ENCODE measurements around the gene AKT3.

AKT3 gene

DNA sequence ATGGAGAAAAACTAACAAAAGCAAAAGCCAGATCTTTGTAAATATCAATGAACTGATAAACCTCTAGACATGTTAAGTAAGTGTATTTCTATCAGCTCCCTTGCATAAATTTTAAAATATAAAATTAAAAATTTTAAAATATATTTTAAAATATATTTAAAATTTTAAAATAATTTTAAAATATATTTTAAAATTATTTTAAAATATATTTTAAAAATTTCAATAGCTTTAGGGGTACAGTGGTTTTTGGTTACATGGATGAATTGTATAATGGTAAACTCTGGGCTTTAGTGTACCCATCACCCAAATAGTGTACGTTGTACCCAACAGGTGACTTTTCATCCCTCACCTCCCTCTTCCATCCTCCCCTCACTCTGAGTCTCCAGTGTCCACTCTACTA, 315.0 kb downstream of the AKT3 start:
- no peak for DNase-seq (ENCODE audit: extremely low spot score, insufficient read length, low read depth)
- FAIRE-seq: no peak

DNA sequence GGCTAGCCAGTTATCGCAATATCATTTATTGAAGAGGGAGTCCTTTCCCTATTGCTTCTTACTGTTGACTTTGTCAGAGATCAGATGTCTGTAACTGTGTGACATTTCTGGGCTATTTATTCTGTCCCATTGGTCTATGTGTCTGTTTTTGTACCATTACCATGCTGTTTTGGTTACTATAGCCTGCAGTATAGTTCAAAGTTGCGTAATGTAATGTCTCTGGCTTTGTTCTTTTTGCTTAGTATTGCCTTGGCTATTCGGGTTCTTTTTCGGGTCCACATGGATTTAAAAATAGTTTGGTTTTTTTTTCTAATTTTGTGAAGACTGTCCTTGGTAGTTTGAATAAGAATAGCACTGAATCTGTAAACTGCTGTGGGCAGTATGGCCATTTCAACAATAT, 320.5 kb downstream of the AKT3 start:
- DNase-seq (ENCODE audit: extremely low spot score, insufficient read length, low read depth) (no peak), FAIRE-seq (no peak)

DNA sequence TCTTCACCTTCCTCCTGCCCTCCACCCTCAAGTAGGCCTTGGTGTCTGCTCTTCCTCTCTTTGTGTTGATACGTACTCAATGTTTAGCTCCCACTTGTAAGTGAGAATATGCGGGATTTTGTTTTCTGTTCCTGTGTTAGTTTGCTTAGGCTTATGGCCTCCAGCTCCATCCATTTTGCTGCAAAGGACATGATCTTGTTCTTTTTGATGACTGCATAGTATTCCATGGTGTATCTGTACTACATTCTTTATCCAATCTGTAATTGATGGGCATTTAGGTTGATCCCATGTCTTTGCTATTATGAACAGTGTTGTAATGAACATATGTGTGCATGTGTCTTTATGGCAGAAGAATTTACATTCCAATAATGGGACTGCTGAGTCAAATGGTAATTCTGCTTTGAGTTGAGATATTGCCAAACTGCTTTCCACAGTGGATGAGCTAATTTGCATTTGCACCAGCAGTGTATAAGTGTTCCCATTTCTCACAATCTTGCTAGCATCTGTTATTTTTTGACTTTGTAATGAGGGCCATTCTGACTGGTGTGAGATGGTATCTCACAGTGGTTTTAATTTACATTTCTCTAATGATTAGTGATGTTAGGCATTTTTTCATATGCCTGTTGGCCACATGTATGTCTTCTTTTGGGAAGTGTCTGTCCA, 321.5 kb downstream of the AKT3 start:
- no peak for FAIRE-seq

DNA sequence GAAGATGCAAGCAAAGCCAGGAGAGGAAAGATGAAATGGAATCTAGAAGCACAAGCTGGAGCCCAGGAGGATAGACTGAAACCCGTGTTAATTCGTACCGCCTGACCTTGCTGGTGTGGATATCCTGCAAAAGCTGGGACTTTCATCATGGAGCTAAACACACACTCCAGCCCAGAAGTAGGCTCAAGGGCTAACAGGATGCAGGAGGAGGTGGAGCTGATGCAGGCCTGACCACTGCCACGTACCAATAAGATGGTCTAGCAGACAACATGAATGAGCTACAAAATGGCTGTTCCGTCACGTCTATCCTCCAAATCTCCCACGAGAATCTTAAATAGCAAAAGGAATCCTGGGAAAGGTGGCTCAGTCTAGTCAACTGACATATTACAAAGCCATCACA, 323.9 kb downstream of the AKT3 start:
- no peak for FAIRE-seq
- DNase-seq (ENCODE audit: extremely low spot score, insufficient read length, low read depth): no peak

More for the DNA sequence above, 321.5 kb downstream of the AKT3 start:
- DNase-seq (ENCODE audit: extremely low spot score, insufficient read length, low read depth): no peak

DNA sequence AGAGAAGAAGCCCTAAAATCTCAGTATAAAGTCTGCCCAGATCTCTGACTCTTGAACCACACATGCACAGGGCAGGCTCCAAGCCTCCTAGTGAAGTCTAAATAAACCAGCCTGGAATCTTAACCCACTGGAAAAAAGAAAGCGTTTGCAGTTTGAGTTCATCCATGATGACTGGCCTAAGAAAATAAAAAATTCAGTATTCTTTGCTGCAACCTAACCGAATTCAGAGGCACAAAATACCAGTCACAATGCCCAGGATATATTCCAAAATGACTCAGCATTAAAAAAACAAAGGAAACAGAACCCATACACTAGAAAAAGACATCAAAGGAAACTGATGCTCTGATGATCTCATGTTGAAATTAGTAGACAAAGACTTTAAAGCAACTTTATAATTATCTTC, 325.0 kb downstream of the AKT3 start:
- FAIRE-seq (no peak), DNase-seq (ENCODE audit: extremely low spot score, insufficient read length, low read depth) (no peak)

DNA sequence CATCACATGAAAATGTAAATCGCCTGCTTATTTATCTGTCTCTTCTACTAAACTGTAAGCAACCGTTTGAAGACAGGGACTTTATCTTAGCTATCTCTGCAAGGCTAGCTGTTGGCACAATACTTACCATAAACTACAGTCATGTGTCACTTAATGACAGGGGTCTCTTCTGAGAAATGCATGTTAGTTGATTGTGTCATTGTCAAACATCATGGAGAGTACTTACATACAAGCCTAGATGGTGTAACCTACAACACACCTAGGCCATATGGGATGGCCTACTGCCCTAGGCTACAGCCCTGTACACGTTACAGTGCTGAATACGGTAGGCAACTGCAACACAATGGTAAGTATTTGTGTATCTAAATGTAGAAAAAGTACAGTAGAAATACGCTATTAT, 326.3 kb downstream of the AKT3 start:
- FAIRE-seq (no peak), DNase-seq (ENCODE audit: extremely low spot score, insufficient read length, low read depth) (no peak)

DNA sequence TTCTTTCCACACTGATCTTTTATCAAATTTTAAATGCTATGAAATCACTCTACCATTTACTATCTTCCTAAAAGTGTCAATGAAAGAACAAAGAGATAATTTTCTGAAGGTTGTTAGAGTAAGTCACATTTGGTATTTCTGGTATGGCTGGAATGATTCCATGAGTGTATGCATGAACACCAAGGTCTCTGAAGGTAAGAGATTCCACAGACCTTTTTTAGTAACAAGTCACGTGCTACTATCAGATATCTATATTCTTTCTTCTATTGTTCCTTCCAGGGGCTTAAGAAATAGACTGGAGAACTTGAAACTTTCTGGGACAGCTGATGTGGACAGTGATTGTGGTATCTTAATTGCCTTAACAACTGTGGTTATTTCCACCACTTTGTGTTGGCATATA, 329.2 kb downstream of the AKT3 start:
- peak; percentile 24 for FAIRE-seq
- no peak for DNase-seq (ENCODE audit: extremely low spot score, insufficient read length, low read depth)

DNA sequence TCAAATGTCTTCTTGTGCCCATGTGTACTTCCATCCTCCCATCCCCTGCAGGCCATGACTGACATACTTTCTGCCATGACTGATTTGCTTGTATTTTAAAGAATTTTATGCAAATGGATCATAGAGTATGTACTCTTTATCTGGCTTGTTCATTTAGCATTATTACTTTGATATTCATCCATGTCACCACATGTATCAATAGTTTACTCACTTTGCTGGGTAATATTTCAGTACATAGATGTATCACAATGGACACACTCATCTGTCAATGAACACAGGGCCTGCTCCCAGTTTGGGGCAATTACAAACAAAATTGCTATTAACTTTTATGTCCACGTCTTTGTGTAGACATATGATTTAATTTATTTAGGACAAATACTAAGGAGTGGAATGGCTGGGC, 335.1 kb downstream of the AKT3 start:
- no peak for DNase-seq (ENCODE audit: extremely low spot score, insufficient read length, low read depth)
- no peak for FAIRE-seq

DNA sequence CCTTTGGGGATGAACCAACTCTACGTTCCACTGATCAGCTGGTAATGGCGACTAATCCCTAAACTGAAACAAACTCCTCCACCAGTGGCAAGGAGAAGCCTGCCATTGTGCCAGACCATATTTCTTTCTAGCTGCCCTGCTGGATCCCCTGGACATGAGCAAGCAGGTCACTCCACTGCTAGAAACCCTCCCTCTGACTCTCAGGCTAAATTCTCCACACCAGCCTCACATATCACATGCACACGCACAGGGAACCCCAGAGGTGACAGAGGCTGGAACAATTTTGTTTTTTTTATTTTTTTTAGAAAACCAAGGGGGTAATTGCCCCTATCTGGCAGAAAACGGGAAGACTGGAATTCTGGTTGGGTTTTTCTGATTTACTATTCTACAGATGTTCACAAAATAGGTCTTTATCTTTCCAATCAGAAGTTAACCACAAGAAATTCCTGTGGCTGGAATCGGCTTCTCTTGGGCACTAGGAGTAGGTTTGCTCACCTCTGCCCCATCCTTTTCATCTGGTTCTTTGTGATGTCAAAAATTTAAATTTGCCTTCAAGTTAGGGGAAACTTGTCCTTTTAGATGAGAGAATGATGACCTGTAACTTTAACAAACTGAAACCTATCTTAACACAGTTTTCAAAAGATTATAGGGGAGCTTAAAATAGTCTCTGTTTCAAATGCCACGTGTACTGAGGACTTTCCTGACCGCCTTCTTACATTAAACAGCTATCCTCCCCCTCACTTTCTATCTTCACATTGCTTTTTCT, 336.1 kb downstream of the AKT3 start:
- DNase-seq (ENCODE audit: extremely low spot score, insufficient read length, low read depth) (no peak), FAIRE-seq (no peak)

DNA sequence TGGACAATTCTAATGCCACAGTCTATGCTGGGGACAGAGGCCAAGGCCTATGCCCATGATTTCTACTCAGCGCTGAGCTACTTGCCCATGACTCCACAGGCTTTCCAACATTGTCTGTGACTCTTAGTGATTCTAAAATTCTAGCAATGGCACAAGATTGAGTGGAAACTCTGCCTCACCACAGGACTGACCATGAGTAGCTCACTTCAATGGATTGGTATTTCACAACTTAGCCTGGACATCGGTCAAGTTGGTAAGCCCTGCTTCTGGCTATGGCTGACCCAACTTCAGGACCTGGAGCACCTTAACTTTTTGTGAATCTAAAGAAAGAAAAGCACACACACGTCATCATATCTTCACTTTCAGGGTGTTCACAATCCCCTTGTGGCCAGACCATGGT, 339.1 kb downstream of the AKT3 start:
- DNase-seq (ENCODE audit: extremely low spot score, insufficient read length, low read depth) (no peak), FAIRE-seq (no peak)

DNA sequence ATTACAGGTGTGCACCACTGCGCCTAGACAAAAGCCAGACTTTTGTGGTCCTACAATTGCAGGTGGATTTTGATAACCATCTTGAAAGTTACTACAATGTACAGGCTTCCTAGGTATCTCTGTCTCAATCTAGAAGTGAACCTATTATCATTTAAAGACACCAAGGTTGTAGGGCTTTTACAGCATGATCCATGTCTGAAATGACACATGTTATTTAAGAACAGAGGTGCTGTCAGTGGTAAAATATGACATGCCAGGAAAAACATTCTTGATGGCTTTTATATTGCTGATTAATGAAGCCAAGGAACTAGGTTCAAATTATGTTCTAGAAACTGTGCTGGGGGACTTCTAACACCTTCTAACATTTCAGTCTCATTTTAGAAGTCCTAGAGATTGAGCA, 341.1 kb downstream of the AKT3 start:
- no peak for FAIRE-seq
- DNase-seq (ENCODE audit: extremely low spot score, insufficient read length, low read depth): no peak

DNA sequence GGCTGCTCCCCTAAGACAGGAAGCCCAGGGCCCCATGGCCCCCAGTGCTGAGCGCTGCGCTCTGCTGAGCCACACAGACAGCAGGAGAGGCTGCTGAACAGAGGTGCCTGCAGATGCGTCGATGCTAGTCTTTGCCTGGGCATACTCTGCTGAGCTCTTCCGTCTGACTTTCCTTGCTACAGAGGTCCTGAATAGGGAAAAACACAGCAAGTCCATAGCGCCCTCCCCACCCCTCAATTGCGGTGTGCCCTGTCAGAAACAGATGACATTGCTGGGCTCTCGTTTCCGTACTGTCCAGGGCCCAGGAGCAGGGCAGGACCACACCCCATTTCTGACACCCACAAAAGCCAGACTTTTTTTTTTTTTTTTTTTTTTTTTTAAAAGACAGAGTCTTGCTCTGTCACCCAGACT, 341.7 kb downstream of the AKT3 start:
- FAIRE-seq (no peak), DNase-seq (ENCODE audit: extremely low spot score, insufficient read length, low read depth) (no peak)

DNA sequence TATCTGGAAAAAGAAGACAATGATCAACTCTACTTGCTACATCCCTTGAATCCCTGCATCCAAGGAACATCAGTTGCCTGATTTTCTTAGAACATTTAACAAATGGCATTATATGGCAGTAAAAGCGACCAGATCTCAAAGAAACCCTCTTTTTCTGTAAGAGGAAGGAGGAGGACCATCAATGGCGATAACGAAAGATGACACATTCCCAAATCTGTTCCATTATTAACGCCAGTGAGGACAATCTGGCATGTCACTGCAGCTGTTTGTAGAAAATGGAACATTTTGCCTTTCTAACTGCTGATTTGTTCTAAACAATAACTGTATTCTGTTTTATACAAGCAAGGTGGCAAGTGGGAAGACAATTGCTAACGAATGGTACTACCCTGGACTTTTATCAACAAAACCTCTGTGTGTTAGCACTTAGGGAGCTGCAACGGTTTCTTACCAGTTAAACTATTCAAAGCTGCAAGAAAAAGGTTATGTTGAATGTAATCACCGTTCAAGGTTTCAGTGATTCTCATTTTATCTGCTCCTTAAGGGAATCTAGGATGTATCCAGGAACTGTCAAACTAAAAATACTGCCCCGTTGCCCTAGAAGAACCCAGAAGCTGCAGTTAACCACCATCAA, 342.3 kb downstream of the AKT3 start:
- FAIRE-seq (no peak), DNase-seq (ENCODE audit: extremely low spot score, insufficient read length, low read depth) (no peak)

DNA sequence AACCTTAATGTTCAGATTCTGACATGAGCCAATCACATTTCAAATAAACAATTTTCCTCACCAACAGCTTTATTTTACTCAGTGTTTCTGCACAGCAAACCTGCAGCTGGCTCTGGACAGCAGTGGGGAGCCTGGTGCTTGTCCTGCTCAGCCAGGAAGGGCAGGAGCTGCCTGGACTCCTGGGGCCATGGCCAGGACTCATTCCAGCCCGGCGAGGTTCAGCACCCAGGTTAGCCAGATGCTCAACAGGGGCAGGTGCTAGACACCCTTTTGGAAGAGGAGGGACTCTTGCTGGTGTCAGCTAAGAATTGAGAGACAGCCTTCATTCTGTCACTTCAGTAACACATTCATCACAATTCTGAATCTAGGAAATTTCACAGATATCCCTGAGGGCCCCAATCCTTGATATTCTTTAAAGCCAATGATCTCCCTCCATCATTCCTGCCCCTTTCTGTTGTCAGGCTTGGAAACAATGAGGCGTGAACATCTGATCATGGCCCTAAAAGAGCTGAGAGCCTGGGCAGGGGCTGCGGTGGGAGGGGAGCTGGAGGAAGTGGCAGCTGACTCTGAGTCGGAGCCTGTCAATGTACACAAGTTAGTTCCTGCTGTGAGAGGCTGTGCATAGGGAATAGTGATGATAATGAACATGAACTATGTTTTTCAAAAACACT, 342.9 kb downstream of the AKT3 start:
- DNase-seq (ENCODE audit: extremely low spot score, insufficient read length, low read depth) (no peak), FAIRE-seq (no peak)

DNA sequence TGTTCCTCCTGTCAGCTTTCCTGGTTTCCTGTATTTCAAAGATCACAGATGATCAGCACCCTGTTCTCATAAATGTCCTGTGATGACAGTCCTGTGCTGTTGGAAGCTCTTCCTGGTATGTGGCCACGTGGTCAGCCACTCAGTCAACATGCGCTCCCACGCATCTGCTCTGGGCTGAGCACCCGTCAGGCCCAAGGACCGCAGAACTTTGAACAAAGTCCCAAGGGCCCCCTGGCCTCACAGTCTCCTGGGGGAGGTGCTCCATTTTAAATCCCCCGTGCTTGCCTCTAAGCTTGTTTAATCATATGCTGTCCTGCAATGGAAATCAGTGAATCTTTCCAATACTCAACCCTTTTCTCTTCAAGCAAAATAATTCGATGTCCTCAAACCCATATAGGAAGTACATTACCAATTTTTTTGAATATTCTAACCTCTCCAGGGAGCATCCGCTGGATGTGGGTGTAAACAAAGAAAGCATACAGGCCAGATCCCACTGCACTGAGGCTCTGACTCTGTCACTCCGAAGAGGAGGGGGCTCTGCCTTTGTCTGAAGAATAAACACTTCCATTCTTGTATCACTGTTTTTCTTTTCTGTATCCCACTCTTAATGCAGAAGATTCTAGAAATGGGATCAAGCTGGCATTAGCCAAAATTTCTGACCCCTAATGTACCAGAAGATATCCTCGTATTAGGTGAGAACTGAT, 343.9 kb downstream of the AKT3 start:
- no peak for FAIRE-seq
- no peak for DNase-seq (ENCODE audit: extremely low spot score, insufficient read length, low read depth)

DNA sequence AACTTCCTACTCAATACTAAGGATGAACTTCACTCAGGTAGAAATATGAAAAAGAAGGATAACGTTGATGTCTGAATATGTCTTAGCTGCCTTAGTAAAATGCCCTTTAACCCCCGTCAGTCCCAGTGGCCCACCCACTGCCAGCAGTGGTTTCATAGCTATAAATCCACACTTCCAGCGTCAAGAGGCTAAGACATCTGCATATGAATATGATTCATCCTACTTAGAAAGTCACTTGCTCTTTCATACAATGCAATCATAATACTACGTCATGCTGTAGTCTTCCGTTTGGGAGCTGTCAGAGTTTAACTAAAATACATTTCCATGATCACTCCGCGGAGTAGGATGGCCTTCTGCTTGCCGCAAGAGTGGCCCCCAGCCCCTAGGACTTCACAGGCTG, 346.9 kb downstream of the AKT3 start:
- DNase-seq (ENCODE audit: extremely low spot score, insufficient read length, low read depth) (no peak), FAIRE-seq (no peak)

DNA sequence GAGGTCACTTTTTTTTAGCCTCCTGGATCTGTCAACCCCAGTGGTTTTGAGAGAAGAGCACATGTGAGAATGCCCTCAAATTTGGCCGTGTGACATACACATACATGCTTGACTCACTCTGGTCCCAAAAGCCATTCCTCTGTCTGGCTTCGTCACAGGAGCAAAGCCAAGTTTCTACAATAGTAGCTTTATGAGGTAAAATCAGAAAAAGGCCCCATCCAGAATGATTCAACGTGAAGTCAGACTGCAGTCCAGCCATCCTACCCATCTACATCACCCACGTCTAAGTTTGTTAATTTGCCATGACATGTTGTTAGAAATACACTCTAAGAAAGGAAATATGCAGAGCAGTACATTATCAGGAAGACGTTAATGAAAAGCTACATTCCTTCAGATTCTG, 349.0 kb downstream of the AKT3 start:
- FAIRE-seq (no peak), DNase-seq (ENCODE audit: extremely low spot score, insufficient read length, low read depth) (no peak)

DNA sequence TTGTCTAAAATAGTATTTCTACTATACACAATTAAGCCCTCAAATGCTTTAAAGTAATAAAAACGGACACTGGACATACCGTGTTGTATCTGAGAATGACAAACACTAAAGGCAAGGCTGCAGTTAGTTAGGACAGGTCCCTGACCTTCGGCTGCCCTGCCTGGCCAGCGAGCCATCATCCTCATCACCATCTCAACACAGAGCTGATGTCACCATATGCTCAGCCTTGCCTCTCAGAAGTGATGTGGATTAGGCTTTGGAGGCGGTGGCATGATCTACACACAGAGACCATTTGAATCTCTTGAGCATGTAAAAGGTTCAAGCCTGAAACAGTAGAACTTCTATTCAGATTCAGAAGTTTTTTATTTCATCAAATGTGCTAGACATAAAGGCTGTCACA, 349.5 kb downstream of the AKT3 start:
- FAIRE-seq: no peak
- DNase-seq (ENCODE audit: extremely low spot score, insufficient read length, low read depth): no peak

DNA sequence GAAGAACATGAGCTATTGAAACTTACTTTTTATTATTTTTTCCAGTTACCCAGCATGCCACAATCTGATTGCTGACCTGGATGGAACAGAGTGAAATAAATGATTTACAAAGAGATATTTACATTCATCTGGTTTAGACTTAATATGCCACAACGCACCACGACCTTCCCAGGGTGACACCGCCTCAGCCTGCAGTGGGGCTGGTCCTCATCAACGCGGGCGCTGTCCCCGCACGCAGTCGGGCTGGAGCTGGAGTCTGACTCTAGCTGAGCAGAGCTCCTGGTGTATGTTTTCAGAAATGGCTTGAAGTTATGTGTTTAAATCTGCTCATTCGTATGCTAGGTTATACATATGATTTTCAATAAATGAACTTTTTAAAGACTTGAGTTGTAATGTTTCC, 350.3 kb downstream of the AKT3 start:
- DNase-seq (ENCODE audit: extremely low spot score, insufficient read length, low read depth): no peak
- no peak for FAIRE-seq

DNA sequence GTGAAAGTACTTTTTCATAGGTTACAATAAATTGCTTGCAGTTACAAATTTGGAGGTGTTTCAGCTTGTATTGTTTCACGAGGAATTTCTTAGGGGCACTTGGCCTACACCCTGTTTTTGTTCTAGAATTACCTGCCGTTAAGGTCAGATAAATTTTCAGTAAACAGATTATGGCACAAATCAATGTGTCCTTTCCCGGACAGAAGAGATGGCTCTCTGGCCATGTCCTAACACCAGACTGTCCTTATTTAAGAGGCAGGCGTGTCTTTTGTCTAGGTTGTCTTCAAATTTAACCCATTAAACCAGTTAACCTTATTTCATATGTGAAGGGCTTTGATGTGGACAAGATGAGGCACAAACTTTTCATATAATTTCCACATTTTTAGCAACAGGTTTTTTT, 350.8 kb downstream of the AKT3 start:
- FAIRE-seq (no peak), DNase-seq (ENCODE audit: extremely low spot score, insufficient read length, low read depth) (no peak)
